ENCODE data around the gene CDH24. TPM values are rescaled to one million over a fixed set of nuclear protein-coding genes. Genes with fewer than 3 reads are reported as not detected.
A peak's percentile ranks its signal among the peaks of the same experiment; 100 is the strongest.

Gene CDH24
- total and polyA plus RNA-seq, 10 of the 15 experiments (the other 5 are each of a cell fraction or from before 2014, with no cell fraction given) = 0.10 to 1.5 (median 0.45) TPM; not detected in 2

DNA sequence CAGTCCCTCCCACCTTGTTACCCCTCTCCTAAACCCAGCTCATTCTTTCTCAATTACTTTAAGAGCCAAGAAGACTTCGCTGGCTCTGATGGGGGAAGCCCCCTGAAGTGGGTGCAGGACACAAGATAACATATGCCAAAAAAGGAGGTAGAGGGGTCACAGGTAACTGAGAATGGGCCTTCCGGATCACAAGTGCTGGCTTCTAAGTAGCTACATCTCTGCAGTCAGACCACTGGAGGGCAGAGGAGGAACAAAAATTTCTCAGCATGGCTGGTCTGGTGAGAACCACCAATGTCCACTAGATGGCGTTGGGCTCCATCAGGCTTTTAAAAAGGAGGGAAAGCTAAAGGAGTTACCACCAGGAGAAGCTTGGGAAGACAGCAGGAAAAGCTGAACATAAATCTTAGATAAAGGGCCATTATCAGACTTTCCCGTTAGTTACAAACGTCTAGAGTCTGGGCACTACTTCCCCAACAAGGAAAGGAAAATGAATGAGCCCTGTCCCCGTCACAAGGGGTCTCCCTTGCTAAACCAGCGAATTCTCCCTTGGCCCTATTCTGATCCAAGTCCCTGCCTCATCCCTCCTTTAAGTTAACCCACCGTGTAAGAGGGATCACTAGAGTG, 11.6 kb upstream of the CDH24 start (continued):
- TF ChIP-seq ETV6 (conservative IDR thresholded peaks at IDR 0.05 in 1 of 2, IDR thresholded peaks at IDR 0.05 in 1 of 2; ENCODE audit: borderline replicate concordance in 1 of 2, low read depth in 1 of 2) (no peak), ASH2L (IDR thresholded peaks at IDR 0.05; ENCODE audit: borderline replicate concordance, low read depth) (no peak), MEF2A (IDR thresholded peaks at IDR 0.05; ENCODE audit: insufficient read depth, low read depth, low read length) (no peak), LARP7 (IDR thresholded peaks at IDR 0.05) (no peak), NR2F1 (conservative IDR thresholded peaks at IDR 0.05) (no peak), SP1 (IDR thresholded peaks at IDR 0.05; ENCODE audit: low read depth, low read length) (no peak), ZSCAN29 (IDR thresholded peaks at IDR 0.05) (no peak), RCOR1 (conservative IDR thresholded peaks at IDR 0.05; ENCODE audit: low read depth, low read length) (no peak), RELA (IDR thresholded peaks at IDR 0.05; ENCODE audit: borderline replicate concordance, partially characterized antibody) (no peak), HDAC2 (IDR thresholded peaks at IDR 0.05) (no peak), BMI1 (IDR thresholded peaks at IDR 0.05; ENCODE audit: borderline replicate concordance) (no peak), BCL11A (IDR thresholded peaks at IDR 0.05; ENCODE audit: low read depth, low read length) (no peak), PAX5 (IDR thresholded peaks at IDR 0.05; ENCODE audit: borderline replicate concordance, low read depth, low read length) (no peak), HDAC6 (IDR thresholded peaks at IDR 0.05; ENCODE audit: unreplicated experiment) (no peak), HCFC1 (IDR thresholded peaks at IDR 0.05; ENCODE audit: low read length) (no peak), FOXK2 (IDR thresholded peaks at IDR 0.05) (no peak), EZH2 (IDR thresholded peaks at IDR 0.05; ENCODE audit: borderline replicate concordance, control insufficient read depth, low read depth, low read length) (no peak), ZNF384 (IDR thresholded peaks at IDR 0.05; ENCODE audit: borderline replicate concordance, low read depth, low read length) (no peak), TAF1 (IDR thresholded peaks at IDR 0.05; ENCODE audit: borderline replicate concordance, low read depth, low read length) (no peak), SMC3 (IDR thresholded peaks at IDR 0.05; ENCODE audit: borderline replicate concordance, low read length) (peak; percentile 76), IKZF2 (IDR thresholded peaks at IDR 0.05) (peak; percentile 64 to 77), SMARCA5 (IDR thresholded peaks at IDR 0.05) (peak; percentile 93), MYB (IDR thresholded peaks at IDR 0.05; ENCODE audit: borderline replicate concordance, low read depth, low read length) (no peak), ZNF207 (IDR thresholded peaks at IDR 0.05; ENCODE audit: borderline replicate concordance) (0 out of 2 replicates have a peak, but pooled peaks have one; percentile 52), RBBP5 (conservative IDR thresholded peaks at IDR 0.05) (no peak), STAT3 (IDR thresholded peaks at IDR 0.05; ENCODE audit: low read depth, low read length) (no peak), WRNIP1 (IDR thresholded peaks at IDR 0.05; ENCODE audit: borderline replicate concordance, low read depth, low read length) (no peak)
- TF ChIP-seq, protein P1, sequence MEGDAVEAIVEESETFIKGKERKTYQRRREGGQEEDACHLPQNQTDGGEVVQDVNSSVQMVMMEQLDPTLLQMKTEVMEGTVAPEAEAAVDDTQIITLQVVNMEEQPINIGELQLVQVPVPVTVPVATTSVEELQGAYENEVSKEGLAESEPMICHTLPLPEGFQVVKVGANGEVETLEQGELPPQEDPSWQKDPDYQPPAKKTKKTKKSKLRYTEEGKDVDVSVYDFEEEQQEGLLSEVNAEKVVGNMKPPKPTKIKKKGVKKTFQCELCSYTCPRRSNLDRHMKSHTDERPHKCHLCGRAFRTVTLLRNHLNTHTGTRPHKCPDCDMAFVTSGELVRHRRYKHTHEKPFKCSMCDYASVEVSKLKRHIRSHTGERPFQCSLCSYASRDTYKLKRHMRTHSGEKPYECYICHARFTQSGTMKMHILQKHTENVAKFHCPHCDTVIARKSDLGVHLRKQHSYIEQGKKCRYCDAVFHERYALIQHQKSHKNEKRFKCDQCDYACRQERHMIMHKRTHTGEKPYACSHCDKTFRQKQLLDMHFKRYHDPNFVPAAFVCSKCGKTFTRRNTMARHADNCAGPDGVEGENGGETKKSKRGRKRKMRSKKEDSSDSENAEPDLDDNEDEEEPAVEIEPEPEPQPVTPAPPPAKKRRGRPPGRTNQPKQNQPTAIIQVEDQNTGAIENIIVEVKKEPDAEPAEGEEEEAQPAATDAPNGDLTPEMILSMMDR (IDR thresholded peaks at IDR 0.05 in 2 of 3, conservative IDR thresholded peaks at IDR 0.05 in 1 of 3; ENCODE audit: control insufficient read depth in 2 of 3, extremely low read depth in 1 of 3, insufficient read depth in 1 of 3, low read depth in 3 of 3, low read length in 3 of 3) = peak; percentile 97 to 100 (median 99)
- TF ChIP-seq, protein P2, sequence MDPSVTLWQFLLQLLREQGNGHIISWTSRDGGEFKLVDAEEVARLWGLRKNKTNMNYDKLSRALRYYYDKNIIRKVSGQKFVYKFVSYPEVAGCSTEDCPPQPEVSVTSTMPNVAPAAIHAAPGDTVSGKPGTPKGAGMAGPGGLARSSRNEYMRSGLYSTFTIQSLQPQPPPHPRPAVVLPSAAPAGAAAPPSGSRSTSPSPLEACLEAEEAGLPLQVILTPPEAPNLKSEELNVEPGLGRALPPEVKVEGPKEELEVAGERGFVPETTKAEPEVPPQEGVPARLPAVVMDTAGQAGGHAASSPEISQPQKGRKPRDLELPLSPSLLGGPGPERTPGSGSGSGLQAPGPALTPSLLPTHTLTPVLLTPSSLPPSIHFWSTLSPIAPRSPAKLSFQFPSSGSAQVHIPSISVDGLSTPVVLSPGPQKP (IDR thresholded peaks at IDR 0.05; ENCODE audit: low read depth, low read length) = no peak
